ENCODE measurements around the gene EIF4H.

Gene EIF4H

DNA sequence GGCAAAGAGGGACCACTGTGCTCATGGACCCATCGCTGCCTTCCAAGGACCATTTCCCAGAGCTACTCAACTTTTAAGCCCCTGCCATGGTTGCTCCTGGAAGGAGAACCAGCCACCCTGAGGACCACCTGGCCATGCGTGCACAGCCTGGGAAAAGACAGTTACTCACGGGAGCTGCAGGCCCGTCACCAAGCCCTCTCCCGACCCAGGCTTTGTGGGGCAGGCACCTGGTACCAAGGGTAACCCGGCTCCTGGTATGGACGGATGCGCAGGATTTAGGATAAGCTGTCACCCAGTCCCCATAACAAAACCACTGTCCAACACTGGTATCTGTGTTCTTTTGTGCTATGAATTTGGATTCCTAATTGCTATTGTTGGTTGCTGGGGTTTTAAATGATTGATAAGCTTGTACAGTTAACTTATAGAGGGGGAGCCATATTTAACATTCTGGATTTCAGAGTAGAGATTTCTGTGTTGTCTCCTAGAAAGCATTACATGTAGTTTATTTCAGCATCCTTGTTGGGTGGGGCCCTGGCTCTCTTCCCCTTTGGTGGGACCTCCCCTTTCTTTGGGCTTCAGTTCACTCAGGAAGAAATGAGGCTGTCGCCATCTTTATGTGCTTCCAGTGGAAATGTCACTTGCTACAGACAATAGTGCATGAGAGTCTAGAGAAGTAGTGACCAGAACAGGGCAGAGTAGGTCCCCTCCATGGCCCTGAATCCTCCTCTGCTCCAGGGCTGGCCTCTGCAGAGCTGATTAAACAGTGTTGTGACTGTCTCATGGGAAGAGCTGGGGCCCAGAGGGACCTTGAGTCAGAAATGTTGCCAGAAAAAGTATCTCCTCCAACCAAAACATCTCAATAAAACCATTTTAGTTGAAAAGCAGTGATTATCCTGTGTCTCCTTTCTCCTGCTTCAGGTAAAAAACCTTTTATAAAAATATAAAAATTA, 55.1 kb downstream of the EIF4H start:
- no peak for DNase-seq

DNA sequence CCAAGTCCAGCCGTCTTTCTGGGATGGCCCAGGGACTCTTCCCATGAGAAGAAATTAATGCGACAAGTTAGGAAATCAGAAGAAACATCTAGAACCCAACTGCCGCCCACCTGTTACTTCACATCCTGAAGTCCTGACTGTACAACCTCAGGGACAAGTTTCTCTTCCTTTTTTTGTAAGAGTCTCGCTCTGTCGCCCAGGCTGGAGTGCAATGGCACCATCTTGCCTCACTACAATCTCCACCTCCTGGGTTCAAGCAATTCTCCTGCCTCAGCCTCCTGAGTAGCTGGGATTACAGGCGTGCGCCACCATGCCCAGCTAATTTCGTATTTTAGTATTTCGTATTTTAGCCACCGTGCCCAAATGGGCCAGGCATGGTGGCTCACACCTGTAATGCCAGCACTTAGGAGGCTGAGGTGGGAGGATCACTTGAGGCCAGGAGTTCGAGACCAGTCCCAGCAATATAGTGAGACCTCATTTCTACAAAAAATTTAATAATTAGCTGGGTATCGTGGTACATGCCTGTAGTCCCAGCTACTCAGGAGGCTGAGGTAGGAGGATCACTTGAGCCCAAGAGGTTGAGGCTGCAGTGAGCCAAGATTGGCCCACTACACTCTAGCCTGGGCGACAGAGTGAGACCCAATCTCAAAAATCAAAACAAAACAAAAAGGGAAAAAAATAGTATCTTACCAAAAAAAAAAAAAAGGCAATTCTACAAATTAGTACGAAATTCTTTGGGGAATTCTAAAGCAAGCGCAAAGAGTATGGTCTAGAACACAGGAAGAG, 56.5 kb downstream of the EIF4H start:
- DNase-seq: no peak

DNA sequence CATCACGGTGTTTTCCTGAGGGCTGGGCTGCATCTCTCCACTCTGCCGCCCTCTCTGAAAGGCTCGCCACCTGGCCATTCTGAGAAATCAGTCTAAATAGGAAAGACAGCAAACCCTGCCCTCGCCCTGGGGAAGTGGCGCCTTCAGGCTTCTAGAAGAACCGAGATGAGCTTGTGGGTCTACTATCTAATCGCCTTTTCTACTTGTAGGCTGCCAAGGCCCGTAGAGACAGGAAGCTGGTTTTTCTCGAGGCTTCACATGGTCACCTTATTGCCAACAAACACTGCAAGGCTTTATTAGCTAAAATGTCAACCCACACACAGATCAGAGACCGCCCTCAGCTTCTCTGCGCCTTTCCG, 57.1 kb downstream of the EIF4H start:
- no peak for DNase-seq

DNA sequence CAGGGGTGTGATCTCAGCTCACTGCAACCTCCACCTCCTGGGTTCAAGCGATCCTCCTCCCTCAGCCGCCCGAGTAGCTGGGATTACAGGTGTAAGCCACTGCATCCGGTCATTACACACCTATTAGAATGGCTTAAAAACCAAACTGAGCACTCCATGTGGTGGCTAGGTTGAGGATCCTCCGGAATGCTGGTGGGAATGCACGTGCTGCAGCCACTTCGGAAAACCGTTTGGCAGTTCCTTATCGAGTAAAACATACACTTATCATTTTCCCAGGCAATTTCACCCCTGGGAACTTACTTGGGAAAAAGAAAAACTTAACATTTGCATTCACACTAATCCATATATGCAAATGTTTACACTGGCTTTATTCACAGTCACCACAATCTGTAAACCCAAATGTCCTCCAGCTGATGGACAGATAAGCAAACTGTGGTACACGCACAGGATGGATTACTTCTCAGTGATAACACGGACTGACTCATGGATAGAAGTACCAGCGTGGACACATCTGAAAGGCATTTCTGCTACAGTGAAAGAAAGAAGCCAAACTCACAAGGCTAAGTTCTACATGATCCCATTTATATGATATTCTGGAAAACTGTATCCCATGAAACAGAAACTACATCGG, 59.6 kb downstream of the EIF4H start:
- no peak for DNase-seq

DNA sequence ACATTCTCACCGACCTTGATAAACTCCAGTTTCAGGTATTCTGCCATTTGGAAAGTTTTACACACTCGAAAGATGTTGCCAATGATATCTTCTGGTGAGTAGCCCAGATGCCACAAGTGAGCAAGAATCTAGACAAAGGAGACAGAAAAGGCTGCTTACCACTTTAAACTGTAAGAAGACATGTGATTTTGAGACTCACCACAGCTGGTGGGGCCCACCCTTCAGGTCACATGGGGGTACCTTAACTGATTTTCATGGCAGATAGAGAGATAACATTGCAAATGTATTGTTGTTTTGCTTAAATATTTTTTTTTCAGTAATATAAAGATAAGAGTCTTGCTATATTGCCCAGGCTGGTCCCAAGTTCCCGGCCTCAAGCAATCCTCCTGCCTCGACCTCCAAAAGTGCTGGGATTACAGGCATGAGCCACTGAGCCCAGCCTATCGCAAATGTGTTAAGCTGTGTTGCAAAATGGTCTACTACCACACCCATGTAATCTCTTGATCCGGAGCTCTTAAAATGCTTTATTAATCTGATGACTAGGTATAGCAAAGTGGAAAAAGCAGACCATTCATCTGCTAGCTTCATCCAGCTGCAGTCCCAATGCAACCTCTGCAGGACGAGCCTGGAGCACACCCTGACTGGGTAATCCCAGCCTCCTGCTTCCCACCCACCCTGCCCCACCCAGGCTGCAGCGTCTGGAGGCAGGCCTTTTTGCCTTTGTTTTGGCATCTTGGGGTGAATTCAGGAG, 61.5 kb downstream of the EIF4H start:
- DNase-seq: no peak

DNA sequence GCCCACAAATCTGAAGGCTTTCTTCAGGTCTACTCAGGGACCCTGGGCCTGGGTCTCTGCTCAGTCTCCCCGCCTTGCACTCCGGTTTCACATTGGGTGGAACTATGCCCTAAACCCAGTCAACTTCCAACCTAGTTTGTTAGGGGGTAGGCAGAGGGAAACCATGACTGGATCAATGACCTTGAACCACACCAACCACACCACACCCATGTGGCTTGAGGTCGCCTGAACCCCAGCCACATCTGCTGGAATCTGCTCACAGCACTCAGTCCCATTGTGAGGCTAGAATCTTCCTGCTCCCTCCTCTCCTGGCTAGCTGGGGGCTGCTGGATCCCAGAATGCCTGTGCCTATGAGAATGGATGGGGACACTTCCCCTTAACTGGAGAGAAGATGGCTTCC, 62.1 kb downstream of the EIF4H start:
- DNase-seq: no peak

DNA sequence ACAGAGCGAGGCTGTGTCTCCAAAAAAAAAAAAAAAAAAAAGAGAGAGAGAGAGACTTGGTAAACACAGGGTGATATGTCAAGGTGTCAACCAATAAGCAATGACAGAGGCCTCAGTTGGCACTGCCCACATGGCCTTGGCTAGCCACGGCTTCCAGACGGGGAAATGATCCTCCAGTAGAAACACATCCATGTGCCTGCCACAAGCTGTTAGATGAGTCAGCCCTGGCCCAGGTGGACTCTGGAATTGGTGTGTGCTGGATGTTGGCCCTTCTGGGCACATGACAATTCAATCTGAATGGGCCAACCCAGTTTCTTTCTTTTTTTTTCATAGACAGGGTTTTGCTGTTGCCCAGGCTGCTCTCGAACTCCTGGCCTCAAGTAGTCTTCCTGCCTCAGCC, 66.3 kb downstream of the EIF4H start:
- DNase-seq: no peak

DNA sequence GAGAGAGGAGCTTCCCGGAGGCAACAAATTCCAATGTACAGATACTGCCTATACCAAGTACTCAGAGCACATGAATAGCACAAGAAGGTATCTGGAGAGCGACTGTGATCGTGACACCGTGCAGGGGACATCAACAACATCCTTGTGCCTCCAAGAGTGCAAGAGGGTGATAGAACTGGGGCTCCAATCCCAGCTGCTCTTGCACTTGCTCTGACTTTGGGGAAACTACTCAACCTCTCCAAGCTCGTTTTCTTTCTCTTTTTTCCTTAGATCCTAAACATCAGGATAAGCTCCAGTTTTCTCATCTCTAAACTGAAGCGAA, 67.9 kb downstream of the EIF4H start:
- DNase-seq: no peak

DNA sequence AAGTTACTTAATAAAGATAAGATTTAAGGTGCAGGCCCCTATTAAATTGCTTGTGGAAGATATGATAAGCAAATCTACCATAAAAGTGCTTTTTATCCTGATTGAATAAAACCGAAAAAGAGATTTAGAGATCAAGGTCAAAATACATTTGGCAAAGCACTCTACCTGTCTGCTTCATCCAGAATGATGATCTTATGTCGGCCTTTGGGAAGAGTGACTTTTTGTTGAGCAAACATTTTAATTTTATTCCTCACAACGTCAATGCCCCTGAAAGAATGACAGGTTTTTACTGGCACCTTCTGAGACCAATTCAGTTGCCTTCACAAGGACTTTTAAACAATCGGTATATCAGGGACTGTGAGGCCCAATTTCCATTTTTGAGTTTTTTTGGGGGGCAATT, 72.3 kb downstream of the EIF4H start:
- no peak for DNase-seq
